Measurements from ENCODE around the gene GRPEL2.

Gene GRPEL2

DNA sequence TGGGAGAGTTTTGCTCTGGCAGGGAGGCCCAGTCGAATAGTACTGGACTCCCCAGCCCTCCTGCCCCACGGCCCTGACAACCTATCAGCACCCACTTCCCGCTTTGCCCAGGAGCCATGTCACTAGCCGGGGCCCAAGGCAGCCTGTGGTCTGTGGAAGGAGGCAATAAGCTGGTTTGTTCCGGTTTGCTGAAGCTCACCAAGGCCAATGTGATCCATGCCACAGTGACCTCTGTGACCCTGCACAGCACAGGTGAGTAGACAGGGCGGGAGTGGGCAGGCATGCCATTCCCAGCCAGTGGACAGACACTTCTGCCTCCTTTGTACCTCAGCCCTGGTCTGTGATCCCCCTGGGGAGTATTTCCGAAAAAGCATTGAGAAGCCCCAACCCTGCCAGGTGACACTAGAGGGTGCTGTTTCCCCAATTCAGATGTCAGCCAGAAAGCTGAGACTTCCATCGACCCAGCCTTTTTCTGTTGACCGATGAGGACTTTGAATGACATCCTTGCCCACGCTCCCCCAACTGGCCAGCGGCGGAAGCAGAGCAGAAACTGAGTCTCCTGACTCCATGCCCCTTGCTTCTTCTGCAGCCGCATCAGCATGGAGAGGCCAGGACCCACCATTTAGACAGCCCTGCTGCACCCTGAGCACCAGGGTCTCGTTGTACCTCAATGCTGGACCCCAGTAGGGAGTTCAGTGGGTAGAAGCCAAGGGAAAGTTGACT is 22.1 kb downstream of the GRPEL2 start:
- no peak overlapping the region for H3K4me3 ChIP-seq (ENCODE audit: low read depth, low read length)
- TF ChIP-seq, protein P1, sequence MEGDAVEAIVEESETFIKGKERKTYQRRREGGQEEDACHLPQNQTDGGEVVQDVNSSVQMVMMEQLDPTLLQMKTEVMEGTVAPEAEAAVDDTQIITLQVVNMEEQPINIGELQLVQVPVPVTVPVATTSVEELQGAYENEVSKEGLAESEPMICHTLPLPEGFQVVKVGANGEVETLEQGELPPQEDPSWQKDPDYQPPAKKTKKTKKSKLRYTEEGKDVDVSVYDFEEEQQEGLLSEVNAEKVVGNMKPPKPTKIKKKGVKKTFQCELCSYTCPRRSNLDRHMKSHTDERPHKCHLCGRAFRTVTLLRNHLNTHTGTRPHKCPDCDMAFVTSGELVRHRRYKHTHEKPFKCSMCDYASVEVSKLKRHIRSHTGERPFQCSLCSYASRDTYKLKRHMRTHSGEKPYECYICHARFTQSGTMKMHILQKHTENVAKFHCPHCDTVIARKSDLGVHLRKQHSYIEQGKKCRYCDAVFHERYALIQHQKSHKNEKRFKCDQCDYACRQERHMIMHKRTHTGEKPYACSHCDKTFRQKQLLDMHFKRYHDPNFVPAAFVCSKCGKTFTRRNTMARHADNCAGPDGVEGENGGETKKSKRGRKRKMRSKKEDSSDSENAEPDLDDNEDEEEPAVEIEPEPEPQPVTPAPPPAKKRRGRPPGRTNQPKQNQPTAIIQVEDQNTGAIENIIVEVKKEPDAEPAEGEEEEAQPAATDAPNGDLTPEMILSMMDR (IDR thresholded peaks at IDR 0.05; ENCODE audit: borderline replicate concordance, insufficient read depth, low read depth, low read length): peak; percentile 87

DNA sequence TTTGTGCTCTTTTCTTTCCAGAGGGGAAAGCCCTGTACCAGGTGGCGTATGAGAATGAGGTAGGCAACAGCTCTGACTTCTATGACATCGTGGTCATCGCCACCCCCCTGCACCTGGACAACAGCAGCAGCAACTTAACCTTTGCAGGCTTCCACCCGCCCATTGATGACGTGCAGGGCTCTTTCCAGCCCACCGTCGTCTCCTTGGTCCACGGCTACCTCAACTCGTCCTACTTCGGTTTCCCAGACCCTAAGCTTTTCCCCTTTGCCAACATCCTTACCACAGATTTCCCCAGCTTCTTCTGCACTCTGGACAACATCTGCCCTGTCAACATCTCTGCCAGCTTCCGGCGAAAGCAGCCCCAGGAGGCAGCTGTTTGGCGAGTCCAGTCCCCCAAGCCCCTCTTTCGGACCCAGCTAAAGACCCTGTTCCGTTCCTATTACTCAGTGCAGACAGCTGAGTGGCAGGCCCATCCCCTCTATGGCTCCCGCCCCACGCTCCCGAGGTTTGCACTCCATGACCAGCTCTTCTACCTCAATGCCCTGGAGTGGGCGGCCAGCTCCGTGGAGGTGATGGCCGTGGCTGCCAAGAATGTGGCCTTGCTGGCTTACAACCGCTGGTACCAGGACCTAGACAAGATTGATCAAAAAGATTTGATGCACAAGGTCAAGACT is 22.8 kb downstream of the GRPEL2 start:
- TF ChIP-seq, protein P1 (IDR thresholded peaks at IDR 0.05; ENCODE audit: borderline replicate concordance, insufficient read depth, low read depth, low read length): no peak
- no peak overlapping the region for H3K4me3 ChIP-seq (ENCODE audit: low read depth, low read length)

DNA sequence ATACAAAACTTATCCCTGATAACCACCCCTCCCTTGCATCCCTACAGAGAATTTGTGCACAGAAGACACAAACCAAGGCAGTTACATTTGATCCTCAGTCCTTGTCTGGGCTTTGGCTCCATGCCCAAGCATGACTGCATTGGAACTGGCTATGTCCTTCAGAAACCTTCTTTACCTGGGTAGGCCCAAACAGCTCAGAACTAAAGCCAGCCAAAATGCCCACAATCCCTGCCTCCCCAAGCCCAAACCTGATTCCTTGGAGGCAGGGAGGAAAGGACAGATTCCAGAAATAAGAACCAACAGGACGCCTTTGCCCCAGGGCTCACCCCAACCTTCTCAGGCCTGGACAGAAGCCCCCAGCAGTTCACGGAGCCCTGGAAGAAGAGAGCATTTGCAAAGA is 25.6 kb downstream of the GRPEL2 start:
- TF ChIP-seq, protein P1 (IDR thresholded peaks at IDR 0.05; ENCODE audit: borderline replicate concordance, insufficient read depth, low read depth, low read length): no peak
- no peak overlapping the region for H3K4me3 ChIP-seq (ENCODE audit: low read depth, low read length)

DNA sequence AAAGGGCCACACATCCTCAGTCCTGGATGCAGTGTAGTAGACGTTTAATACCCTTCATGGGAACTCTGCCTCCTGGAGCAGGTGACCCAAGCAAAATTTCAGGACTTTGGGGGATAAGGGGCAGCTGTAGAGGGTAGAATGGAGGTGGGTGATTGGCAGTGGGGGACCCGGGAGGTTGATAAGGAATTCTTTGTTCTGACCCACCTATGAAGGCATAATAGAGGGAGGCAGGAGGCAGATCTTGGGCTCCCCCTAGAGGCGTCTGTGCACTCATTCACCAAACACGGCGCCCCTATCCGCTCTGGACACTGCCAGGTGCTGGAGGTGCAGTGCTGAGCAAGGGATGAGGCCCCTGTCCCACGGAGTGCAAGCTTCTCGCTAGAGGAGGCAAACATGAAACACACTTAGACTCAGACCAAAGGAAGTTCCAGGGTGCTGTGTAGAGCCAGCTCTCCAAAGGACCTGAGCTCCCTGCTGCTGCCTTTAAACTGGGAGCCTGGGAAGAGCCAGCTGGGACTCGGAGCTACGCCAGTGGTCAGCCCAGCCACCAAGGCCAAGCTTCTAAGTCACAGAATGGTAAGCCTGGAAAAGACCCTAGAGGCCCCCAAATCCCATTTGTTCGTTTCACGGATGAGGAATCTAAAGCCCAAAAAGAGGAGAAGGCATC is 26.1 kb downstream of the GRPEL2 start:
- TF ChIP-seq, protein P1 (IDR thresholded peaks at IDR 0.05; ENCODE audit: borderline replicate concordance, insufficient read depth, low read depth, low read length): peak; percentile 90
- no peak overlapping the region for H3K4me3 ChIP-seq (ENCODE audit: low read depth, low read length)

DNA sequence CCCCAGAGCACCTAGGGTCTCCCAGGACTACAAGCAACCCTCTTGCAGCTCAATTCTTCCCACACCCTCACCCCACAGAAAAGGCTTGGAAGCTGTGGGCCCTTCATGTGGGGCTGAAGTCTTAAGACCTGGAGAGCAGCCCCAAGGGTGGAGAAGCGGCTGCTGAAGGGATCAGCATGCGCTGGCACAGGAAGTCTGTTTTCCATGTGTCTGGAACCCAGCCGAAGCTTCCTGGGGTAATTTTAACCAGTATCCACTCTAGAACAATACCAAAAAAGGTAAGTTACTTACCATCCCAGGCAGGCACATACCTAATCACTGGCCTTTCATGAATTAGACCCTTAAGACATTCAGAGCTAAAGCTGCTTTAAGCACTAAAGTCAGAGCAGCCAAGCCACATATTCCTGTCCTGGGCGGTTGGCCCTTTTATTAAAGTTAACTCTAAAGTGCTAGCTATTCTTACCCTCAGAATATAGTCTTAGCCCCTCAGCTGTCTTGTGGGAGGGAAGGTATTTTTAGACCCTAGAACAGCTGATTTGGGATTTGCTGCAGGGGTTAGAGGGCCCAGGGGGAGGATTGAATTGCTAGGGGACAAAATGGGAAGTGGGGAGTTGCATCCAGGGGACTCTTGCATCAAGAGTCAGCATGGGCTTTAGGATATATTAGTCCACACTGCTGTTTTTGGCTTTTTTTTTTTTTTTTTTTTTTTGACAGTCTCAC is 26.9 kb downstream of the GRPEL2 start:
- H3K4me3 ChIP-seq (ENCODE audit: low read depth, low read length): no peak overlapping the region
- TF ChIP-seq, protein P1 (IDR thresholded peaks at IDR 0.05; ENCODE audit: borderline replicate concordance, insufficient read depth, low read depth, low read length): no peak

DNA sequence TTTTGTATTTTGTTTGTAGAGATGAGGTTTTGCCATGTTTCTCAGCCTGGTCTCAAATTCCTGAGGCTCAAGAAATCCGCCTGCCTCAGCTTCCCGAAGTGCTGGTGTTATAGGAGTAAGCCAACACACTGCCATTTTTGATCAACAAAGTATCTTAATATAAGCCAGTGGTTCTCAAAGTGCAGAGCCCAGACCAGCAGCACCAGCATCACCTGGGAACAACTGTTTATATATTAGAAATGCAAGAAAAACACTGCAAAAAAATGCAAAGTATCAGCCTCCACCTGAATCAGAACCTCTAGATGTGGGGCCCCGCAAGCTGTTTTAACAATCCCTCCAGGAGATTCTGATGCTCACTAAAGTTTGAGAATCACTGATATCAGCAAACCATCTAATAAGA is 27.6 kb downstream of the GRPEL2 start:
- no peak overlapping the region for H3K4me3 ChIP-seq (ENCODE audit: low read depth, low read length)
- TF ChIP-seq, protein P1 (IDR thresholded peaks at IDR 0.05; ENCODE audit: borderline replicate concordance, insufficient read depth, low read depth, low read length): no peak
